HepG2 (cell line): ENCODE measurements around the gene FBLIM1. TPM values are rescaled to one million over a fixed set of nuclear protein-coding genes. Genes with fewer than 3 reads are reported as not detected.

Source experiments
- NFYB ChIP-seq: sonication (generic); formaldehyde crosslinking; IDR thresholded peaks from 2 replicates; pipeline ENCODE4 v1.4.0; 2020; ENCODE audit warnings: missing genetic modification reagents
- SAP130 ChIP-seq: IDR thresholded peaks from 2 replicates; pipeline ENCODE4 v1.6.1; 2016; ENCODE audit warnings: low read depth
- TP53 ChIP-seq: sonication (generic); formaldehyde crosslinking; conservative IDR thresholded peaks from 2 replicates; pipeline ENCODE4 v1.4.0; 2020; ENCODE audit warnings: missing genetic modification reagents
- YY1 ChIP-seq: IDR thresholded peaks from 2 replicates; pipeline ENCODE4 v1.6.1; 2011; ENCODE audit warnings: low read length, low read depth, moderate library complexity, mild to moderate bottlenecking; ENCODE audit not compliant: insufficient read depth, insufficient replicate concordance
- ZNF138 ChIP-seq: sonication (generic); formaldehyde crosslinking; IDR thresholded peaks from 2 replicates; pipeline ENCODE4 v1.5.0; 2020; ENCODE audit warnings: mild to moderate bottlenecking, low read depth, missing genetic modification reagents
- ZNF180 ChIP-seq: sonication (generic); formaldehyde crosslinking; IDR thresholded peaks from 2 replicates; pipeline ENCODE4 v1.4.0; 2020; ENCODE audit warnings: low read depth, missing genetic modification reagents, borderline replicate concordance
- ZNF510 ChIP-seq: sonication (generic); formaldehyde crosslinking; IDR thresholded peaks from 2 replicates; pipeline ENCODE4 v1.4.0; 2020; ENCODE audit warnings: low read depth, mild to moderate bottlenecking, missing genetic modification reagents
- ZNF564 ChIP-seq: sonication (generic); formaldehyde crosslinking; IDR thresholded peaks from 2 replicates; pipeline ENCODE4 v1.8.1; 2023; ENCODE audit warnings: mild to moderate bottlenecking, missing genetic modification reagents
- polyA plus RNA-seq, 8 experiments: library from polyadenylated mRNA; depleted of rRNA in 3 of 8; stranded (reverse) in 7 of 8; unstranded in 1 of 8; fragments of >200 nt; fragmentation: Illumina TruSeq in 4 of 8; extraction: Trizol in 4 of 8; gene quantifications; 2 replicates each; pipeline versions ENCODE4 v1.2.1 to v1.2.3, GENCODE V29; 2011 to 2016; ENCODE audit warnings: low read depth in 4 of 8, missing spikeins in 1 of 8, mixed read lengths in 1 of 8; ENCODE audit not compliant: insufficient read depth in 1 of 8
- total RNA-seq, 5 experiments: library from RNA; depleted of rRNA; stranded (reverse); fragments of >200 nt; fragmentation: Illumina TruSeq; extraction: Trizol; gene quantifications; 2 replicates each; pipeline ENCODE4 v1.2.3, GENCODE V29; 2016; ENCODE audit warnings: low read depth in 1 of 5
- TF ChIP-seq, protein P1 (sequence below): sonication (generic); formaldehyde crosslinking; IDR thresholded peaks from 2 replicates; pipeline ENCODE4 v1.8.0; 2022; ENCODE audit warnings: mild to moderate bottlenecking, missing genetic modification reagents
- TF ChIP-seq, protein P2 (sequence below): sonication (generic); formaldehyde crosslinking; IDR thresholded peaks from 2 replicates; pipeline ENCODE4 v1.8.0; 2022; ENCODE audit warnings: mild to moderate bottlenecking, missing genetic modification reagents; ENCODE audit not compliant: insufficient replicate concordance
- TF ChIP-seq, protein P3 (sequence below): sonication (generic); formaldehyde crosslinking; IDR thresholded peaks from 2 replicates; pipeline ENCODE4 v1.5.1; 2020; ENCODE audit warnings: missing genetic modification reagents, mild to moderate bottlenecking, borderline replicate concordance
- TF ChIP-seq, protein P4 (sequence below): sonication (generic); formaldehyde crosslinking; IDR thresholded peaks from 2 replicates; pipeline ENCODE4 v1.4.0; 2020; ENCODE audit warnings: missing genetic modification reagents
- TF ChIP-seq, protein P5 (sequence below): sonication (generic); formaldehyde crosslinking; IDR thresholded peaks from 2 replicates; pipeline ENCODE4 v1.5.1; 2020; ENCODE audit warnings: mild to moderate bottlenecking, missing genetic modification reagents, moderate library complexity

FBLIM1 gene
- total and polyA plus RNA-seq, 2 of the 13 experiments (the other 11 are each of a cell fraction or from before 2014, with no cell fraction given): 10.6 to 23.0 TPM

DNA sequence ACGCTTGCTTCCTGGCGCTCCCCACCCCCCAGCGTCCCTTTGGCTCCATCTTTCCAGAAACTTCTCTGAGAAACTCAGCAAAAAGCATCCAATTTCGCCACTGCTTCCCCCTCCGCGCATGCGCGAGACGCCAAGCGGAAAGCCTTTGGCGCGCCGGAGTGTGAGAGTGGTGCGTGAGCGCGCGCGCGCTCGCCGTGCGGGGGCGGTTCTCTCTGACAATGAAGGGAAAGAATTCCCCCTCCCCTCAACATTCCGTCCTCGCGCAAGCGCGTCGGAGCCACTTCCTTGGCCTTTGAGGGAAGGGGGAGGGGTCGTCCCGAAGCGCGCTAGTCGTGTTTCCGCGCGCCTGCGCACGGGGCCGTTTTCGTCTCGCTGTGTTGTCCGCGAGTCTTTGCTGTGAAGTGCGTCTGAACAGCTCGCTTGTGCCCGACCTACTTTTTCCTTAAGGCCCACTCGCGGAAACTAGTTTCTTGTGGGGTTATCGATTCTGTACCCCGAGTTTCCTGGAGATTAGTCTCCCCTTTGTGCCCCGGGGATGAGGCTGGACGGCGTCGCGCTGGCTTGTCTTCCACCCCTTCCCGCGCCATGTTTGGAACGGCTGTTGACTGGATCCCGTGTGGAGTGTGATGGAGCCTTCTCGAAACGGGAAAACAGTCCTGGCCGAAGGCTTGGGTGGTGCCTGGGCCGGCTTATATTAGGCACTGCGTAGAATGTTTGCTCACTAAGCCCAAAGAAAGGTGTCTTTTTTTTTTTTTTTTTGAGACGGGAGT lies 77.3 kb downstream of the FBLIM1 start (continued):
- TF ChIP-seq, protein P1, sequence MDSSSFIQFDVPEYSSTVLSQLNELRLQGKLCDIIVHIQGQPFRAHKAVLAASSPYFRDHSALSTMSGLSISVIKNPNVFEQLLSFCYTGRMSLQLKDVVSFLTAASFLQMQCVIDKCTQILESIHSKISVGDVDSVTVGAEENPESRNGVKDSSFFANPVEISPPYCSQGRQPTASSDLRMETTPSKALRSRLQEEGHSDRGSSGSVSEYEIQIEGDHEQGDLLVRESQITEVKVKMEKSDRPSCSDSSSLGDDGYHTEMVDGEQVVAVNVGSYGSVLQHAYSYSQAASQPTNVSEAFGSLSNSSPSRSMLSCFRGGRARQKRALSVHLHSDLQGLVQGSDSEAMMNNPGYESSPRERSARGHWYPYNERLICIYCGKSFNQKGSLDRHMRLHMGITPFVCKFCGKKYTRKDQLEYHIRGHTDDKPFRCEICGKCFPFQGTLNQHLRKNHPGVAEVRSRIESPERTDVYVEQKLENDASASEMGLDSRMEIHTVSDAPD (CRISPR knock-in tag): peak; percentile 41; the same call in 1 of the 2 replicates
- TF ChIP-seq ZNF180 (no peak), NFYB (peak; percentile 6; the same call in 1 of the 2 replicates), ZNF564 (peak; percentile 38; the same call in 1 of the 2 replicates), YY1 (peak; percentile 75), ZNF510 (CRISPR knock-in tag) (0 out of 2 replicates have a peak, but pooled peaks have one; percentile 1), TP53 (CRISPR knock-in tag) (0 out of 2 replicates have a peak, but pooled peaks have one; percentile 52), SAP130 (peak; percentile 90), ZNF138 (CRISPR knock-in tag) (peak; percentile 76; the same call in 1 of the 2 replicates)
- TF ChIP-seq, protein P2, sequence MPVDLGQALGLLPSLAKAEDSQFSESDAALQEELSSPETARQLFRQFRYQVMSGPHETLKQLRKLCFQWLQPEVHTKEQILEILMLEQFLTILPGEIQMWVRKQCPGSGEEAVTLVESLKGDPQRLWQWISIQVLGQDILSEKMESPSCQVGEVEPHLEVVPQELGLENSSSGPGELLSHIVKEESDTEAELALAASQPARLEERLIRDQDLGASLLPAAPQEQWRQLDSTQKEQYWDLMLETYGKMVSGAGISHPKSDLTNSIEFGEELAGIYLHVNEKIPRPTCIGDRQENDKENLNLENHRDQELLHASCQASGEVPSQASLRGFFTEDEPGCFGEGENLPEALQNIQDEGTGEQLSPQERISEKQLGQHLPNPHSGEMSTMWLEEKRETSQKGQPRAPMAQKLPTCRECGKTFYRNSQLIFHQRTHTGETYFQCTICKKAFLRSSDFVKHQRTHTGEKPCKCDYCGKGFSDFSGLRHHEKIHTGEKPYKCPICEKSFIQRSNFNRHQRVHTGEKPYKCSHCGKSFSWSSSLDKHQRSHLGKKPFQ (CRISPR knock-in tag): peak; percentile 17
- TF ChIP-seq, protein P3, sequence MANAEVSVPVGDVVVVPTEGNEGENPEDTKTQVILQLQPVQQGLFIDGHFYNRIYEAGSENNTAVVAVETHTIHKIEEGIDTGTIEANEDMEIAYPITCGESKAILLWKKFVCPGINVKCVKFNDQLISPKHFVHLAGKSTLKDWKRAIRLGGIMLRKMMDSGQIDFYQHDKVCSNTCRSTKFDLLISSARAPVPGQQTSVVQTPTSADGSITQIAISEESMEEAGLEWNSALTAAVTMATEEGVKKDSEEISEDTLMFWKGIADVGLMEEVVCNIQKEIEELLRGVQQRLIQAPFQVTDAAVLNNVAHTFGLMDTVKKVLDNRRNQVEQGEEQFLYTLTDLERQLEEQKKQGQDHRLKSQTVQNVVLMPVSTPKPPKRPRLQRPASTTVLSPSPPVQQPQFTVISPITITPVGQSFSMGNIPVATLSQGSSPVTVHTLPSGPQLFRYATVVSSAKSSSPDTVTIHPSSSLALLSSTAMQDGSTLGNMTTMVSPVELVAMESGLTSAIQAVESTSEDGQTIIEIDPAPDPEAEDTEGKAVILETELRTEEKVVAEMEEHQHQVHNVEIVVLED (CRISPR knock-in tag): peak; percentile 89
- TF ChIP-seq, protein P4, sequence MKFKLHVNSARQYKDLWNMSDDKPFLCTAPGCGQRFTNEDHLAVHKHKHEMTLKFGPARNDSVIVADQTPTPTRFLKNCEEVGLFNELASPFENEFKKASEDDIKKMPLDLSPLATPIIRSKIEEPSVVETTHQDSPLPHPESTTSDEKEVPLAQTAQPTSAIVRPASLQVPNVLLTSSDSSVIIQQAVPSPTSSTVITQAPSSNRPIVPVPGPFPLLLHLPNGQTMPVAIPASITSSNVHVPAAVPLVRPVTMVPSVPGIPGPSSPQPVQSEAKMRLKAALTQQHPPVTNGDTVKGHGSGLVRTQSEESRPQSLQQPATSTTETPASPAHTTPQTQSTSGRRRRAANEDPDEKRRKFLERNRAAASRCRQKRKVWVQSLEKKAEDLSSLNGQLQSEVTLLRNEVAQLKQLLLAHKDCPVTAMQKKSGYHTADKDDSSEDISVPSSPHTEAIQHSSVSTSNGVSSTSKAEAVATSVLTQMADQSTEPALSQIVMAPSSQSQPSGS: peak; percentile 76
- TF ChIP-seq, protein P5, sequence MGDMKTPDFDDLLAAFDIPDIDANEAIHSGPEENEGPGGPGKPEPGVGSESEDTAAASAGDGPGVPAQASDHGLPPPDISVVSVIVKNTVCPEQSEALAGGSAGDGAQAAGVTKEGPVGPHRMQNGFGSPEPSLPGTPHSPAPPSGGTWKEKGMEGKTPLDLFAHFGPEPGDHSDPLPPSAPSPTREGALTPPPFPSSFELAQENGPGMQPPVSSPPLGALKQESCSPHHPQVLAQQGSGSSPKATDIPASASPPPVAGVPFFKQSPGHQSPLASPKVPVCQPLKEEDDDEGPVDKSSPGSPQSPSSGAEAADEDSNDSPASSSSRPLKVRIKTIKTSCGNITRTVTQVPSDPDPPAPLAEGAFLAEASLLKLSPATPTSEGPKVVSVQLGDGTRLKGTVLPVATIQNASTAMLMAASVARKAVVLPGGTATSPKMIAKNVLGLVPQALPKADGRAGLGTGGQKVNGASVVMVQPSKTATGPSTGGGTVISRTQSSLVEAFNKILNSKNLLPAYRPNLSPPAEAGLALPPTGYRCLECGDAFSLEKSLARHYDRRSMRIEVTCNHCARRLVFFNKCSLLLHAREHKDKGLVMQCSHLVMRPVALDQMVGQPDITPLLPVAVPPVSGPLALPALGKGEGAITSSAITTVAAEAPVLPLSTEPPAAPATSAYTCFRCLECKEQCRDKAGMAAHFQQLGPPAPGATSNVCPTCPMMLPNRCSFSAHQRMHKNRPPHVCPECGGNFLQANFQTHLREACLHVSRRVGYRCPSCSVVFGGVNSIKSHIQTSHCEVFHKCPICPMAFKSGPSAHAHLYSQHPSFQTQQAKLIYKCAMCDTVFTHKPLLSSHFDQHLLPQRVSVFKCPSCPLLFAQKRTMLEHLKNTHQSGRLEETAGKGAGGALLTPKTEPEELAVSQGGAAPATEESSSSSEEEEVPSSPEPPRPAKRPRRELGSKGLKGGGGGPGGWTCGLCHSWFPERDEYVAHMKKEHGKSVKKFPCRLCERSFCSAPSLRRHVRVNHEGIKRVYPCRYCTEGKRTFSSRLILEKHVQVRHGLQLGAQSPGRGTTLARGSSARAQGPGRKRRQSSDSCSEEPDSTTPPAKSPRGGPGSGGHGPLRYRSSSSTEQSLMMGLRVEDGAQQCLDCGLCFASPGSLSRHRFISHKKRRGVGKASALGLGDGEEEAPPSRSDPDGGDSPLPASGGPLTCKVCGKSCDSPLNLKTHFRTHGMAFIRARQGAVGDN: peak; percentile 96
